Brain microvascular endothelial cell (primary cell): ENCODE results near the gene NDUFAF2.

Source experiments
- DNase-seq: peaks from one replicate; pipeline ENCODE4 v3.0.0-alpha.2; 2020
- H3K27ac ChIP-seq: fragments of 250-450 bp; sonication (Bioruptor Pico); 2 replicates; pipeline ENCODE4 v1.5.1; 2020; ENCODE audit warnings: mild to moderate bottlenecking, moderate library complexity
- H3K27me3 ChIP-seq: fragments of 250-450 bp; sonication (Bioruptor Pico); replicated peaks from 2 replicates; pipeline ENCODE4 v1.5.1; 2020; ENCODE audit warnings: mild to moderate bottlenecking
- H3K36me3 ChIP-seq: fragments of 250-450 bp; sonication (Bioruptor Pico); replicated peaks from 2 replicates; pipeline ENCODE4 v1.5.1; 2020; ENCODE audit warnings: mild to moderate bottlenecking
- H3K4me3 ChIP-seq: 2 replicates; pipeline ENCODE4 v1.5.1; 2011; ENCODE audit warnings: low read depth, mild to moderate bottlenecking, control low read depth, low read length, moderate library complexity
- in situ Hi-C: cut with HindIII; loops from 2 replicates; pipeline ENCODE4 v1.10.0; 2017; ENCODE audit warnings: low sequenced_read_pairs, low pct_ligation_motif_present
- TF ChIP-seq, protein P1 (sequence below): IDR thresholded peaks from 2 replicates; pipeline ENCODE4 v1.5.1; 2011; ENCODE audit warnings: low read depth, mild to moderate bottlenecking, moderate library complexity, low read length, control low read depth, inconsistent platforms; ENCODE audit errors: missing control alignments

The NDUFAF2 gene

DNA sequence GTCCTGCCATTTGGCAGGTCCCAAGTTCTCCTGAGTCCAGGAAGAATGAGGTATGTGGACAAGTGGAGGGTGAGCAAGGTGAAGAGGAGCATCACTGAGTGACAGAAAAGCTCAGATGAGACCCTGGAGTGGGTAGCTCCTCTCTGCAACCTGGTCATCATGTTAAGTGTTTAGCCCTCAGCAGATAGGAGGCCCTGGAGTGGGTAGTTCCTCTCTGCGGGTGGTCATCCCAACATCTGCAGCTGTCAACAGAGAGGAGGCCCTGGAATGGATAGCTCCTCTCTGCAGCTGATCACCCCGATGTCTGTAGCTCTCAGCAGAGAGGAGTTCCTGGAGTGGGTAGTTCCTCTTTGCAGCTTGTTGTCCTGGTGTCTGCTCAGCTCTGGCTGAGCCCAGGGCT lies 48.4 kb downstream of the NDUFAF2 start:
- no peak for DNase-seq
- Histone ChIP-seq H3K27me3 (no peaks in the 10 kb centered on the region), H3K4me3 (no peak overlapping the region), H3K36me3 (no peaks in the 10 kb centered on the region), H3K27ac (no peak overlapping the region)
- TF ChIP-seq, protein P1, sequence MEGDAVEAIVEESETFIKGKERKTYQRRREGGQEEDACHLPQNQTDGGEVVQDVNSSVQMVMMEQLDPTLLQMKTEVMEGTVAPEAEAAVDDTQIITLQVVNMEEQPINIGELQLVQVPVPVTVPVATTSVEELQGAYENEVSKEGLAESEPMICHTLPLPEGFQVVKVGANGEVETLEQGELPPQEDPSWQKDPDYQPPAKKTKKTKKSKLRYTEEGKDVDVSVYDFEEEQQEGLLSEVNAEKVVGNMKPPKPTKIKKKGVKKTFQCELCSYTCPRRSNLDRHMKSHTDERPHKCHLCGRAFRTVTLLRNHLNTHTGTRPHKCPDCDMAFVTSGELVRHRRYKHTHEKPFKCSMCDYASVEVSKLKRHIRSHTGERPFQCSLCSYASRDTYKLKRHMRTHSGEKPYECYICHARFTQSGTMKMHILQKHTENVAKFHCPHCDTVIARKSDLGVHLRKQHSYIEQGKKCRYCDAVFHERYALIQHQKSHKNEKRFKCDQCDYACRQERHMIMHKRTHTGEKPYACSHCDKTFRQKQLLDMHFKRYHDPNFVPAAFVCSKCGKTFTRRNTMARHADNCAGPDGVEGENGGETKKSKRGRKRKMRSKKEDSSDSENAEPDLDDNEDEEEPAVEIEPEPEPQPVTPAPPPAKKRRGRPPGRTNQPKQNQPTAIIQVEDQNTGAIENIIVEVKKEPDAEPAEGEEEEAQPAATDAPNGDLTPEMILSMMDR = no peak
- in situ Hi-C loops = no loop called here

DNA sequence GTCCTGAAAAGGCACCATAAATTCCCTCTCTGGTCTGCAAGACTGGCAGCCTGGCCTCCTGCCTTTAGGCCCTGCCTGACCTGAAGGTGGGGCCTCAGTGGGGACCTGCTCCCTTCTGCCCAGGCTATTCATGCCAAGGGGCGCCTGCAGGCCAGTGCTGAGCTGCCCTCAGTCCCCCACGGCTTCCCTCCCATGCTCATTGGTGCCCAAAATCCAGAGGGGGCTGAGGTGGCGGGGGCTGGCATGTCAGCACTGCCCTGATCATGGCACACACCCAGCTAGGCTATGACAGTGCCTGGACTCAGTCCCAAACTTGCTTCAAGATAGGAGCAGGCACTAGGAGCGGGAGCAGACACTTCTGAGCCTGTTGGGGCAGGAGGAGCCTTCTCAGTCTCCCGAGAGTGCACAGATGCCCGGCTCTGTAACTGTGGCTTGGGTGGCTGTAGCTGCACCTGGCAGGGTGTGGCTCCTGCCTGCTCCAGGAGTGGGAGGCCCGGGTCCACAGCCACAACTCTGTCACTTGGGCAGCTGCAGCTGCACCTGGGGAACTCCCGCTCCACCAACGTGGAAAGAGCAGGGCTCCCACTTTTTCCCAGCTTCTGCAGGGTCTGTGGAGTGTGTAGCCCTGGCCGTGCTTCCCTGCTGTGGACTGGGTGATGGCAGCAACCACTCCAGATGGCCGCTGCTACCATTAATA lies 49.0 kb downstream of the NDUFAF2 start:
- Histone ChIP-seq H3K27me3 (no peaks in the 10 kb centered on the region), H3K4me3 (no peak overlapping the region), H3K36me3 (no peaks in the 10 kb centered on the region), H3K27ac (no peak overlapping the region)
- TF ChIP-seq, protein P1 = no peak
- DNase-seq = no peak
- in situ Hi-C loops = no loop called here

DNA sequence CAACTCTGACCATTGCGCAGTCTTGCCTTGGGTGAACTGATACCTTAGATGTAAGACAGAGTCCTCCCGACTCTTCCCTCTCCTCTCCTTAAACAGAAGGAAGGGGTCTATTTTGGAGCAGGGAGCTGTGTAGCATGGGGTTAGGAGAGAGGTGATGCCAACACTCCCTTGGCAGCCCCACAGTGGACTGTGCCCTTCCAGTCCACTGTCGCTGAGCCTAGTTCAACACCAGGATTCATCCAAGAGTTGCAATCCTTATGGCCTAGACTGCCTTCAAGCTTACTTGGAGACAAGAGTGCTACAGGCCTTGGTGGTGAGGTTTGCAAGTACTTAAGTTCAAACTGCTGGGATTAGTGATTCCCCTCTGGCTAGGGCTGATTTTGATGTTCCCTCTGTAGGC lies 51.4 kb downstream of the NDUFAF2 start:
- H3K36me3 ChIP-seq = no peaks in the 10 kb centered on the region
- DNase-seq = no peak
- TF ChIP-seq, protein P1 = no peak
- in situ Hi-C loops = no loop called here
- no peaks in the 10 kb centered on the region for H3K27me3 ChIP-seq
- no peak overlapping the region for H3K27ac ChIP-seq
- H3K4me3 ChIP-seq = no peak overlapping the region

DNA sequence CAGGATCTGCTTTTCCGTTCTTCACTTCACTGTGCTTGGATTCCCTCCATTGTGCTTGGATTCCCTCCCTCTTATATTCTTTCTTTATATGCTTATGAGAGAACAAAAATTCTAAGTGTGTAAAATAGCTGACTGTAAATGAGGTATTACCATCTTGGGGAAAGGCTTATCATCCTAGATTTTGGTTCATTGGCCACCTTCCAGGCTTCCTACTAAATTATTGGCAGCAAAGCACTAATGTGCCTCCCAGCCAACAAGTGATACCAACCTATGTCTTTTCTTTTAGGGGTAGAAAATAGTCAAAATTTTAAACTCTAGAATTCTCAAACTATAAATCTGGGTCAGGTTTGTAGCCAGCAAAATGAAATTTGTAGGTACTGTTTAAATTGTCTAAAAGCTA lies 52.7 kb downstream of the NDUFAF2 start:
- H3K27ac ChIP-seq = no peak overlapping the region
- no peak for DNase-seq
- TF ChIP-seq, protein P1 = no peak
- H3K27me3 ChIP-seq = no peaks in the 10 kb centered on the region
- no peak overlapping the region for H3K4me3 ChIP-seq
- no peaks in the 10 kb centered on the region for H3K36me3 ChIP-seq
- in situ Hi-C loops = no loop called here

DNA sequence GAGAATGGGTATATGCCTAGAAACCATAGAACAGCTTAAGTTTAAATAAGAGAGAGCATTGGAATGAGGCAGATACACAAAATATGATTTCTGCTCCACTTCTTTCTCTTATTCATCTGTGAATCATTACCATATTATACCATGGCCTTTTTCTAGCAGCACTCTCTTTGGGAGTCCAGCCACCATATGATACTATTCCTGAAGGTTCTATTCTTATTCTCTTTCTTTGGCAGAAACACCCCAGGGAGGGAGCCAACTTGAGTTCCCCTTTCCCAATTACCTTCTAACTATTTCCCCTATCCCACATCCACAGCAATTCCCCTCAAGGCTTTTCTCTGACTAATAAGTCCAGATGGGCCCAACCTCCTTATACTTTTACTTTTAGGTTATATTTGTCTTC lies 55.9 kb downstream of the NDUFAF2 start:
- DNase-seq = no peak
- in situ Hi-C loops = no loop called here
- TF ChIP-seq, protein P1 = no peak
- Histone ChIP-seq H3K27me3 (no peaks in the 10 kb centered on the region), H3K27ac (no peak overlapping the region), H3K36me3 (no peaks in the 10 kb centered on the region), H3K4me3 (no peak overlapping the region)

DNA sequence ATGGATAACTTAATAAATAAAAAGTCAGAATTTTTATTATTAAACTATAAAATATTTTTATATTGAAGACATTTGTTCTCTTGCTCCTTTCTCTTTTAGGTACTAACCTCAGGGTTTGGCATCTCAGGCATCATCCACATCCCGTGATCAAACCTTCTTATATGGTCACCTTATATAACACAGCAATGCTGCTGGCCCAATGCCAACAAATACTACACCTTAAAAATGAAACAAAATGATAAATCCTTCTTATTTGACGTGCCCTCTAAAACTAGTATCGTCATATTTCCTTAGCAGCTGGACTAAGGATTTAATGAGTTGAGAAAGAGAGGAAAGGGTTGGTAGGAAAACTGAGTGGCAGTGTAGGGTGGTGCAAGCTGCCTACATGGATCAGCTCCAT lies 56.6 kb downstream of the NDUFAF2 start:
- Histone ChIP-seq H3K27me3 (no peaks in the 10 kb centered on the region), H3K36me3 (no peaks in the 10 kb centered on the region), H3K27ac (no peak overlapping the region), H3K4me3 (no peak overlapping the region)
- TF ChIP-seq, protein P1 = no peak
- in situ Hi-C loops = no loop called here
- DNase-seq = no peak
